BE2C (cell line): ENCODE data around the gene APBA1.

Experiments
- DNase-seq: peaks from one replicate; pipeline ENCODE4 v3.0.0-alpha.2; 2020
- H3K27me3 ChIP-seq: fragments of 250-450 bp; sonication (Bioruptor Pico); 2 replicates; pipeline ENCODE4 v1.5.1; 2020; ENCODE audit warnings: mild to moderate bottlenecking
- H3K36me3 ChIP-seq: fragments of 250-450 bp; sonication (Bioruptor Pico); 2 replicates; pipeline ENCODE4 v1.5.1; 2020; ENCODE audit warnings: mild to moderate bottlenecking
- H3K4me1 ChIP-seq: fragments of 250-450 bp; sonication (Bioruptor Pico); 2 replicates; pipeline ENCODE4 v1.5.1; 2020
- H3K4me3 ChIP-seq: 2 replicates; pipeline ENCODE4 v1.5.1; 2011; ENCODE audit warnings: low read depth, low read length
- H3K9me3 ChIP-seq: fragments of 250-450 bp; sonication (Bioruptor Pico); 2 replicates; pipeline ENCODE4 v1.5.1; 2020
- TF ChIP-seq, protein P1 (sequence below): IDR thresholded peaks from 2 replicates; pipeline ENCODE4 v1.5.1; 2012; ENCODE audit warnings: mild to moderate bottlenecking, low read depth, low read length

Gene APBA1

DNA sequence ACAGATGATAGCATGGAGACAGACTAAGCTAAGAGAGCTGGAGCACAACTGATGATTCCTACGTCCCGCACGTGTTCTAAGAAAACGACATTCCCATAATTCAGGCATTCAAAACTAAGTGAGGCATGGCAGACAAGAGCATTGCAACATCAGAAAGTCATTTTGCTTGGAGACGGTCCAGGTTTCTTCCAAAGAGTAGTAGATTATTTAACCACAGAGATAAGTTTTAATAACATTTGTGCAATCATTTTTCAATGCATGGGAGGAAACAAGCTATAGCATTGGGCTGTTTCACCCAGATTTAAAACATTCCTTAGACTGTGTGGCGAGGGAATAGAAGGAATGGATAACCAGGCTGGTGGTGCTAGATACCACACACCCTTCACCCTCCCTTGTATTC lies 117.2 kb downstream of the APBA1 start:
- Histone ChIP-seq H3K4me3 (no peak overlapping the region), H3K4me1 (peaks cover 24% of the 10 kb centered on the region), H3K27me3 (no peaks in the 10 kb centered on the region), H3K9me3 (no peaks in the 10 kb centered on the region), H3K36me3 (no peaks in the 10 kb centered on the region)
- TF ChIP-seq, protein P1, sequence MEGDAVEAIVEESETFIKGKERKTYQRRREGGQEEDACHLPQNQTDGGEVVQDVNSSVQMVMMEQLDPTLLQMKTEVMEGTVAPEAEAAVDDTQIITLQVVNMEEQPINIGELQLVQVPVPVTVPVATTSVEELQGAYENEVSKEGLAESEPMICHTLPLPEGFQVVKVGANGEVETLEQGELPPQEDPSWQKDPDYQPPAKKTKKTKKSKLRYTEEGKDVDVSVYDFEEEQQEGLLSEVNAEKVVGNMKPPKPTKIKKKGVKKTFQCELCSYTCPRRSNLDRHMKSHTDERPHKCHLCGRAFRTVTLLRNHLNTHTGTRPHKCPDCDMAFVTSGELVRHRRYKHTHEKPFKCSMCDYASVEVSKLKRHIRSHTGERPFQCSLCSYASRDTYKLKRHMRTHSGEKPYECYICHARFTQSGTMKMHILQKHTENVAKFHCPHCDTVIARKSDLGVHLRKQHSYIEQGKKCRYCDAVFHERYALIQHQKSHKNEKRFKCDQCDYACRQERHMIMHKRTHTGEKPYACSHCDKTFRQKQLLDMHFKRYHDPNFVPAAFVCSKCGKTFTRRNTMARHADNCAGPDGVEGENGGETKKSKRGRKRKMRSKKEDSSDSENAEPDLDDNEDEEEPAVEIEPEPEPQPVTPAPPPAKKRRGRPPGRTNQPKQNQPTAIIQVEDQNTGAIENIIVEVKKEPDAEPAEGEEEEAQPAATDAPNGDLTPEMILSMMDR: no peak
- DNase-seq: peak; percentile 42

DNA sequence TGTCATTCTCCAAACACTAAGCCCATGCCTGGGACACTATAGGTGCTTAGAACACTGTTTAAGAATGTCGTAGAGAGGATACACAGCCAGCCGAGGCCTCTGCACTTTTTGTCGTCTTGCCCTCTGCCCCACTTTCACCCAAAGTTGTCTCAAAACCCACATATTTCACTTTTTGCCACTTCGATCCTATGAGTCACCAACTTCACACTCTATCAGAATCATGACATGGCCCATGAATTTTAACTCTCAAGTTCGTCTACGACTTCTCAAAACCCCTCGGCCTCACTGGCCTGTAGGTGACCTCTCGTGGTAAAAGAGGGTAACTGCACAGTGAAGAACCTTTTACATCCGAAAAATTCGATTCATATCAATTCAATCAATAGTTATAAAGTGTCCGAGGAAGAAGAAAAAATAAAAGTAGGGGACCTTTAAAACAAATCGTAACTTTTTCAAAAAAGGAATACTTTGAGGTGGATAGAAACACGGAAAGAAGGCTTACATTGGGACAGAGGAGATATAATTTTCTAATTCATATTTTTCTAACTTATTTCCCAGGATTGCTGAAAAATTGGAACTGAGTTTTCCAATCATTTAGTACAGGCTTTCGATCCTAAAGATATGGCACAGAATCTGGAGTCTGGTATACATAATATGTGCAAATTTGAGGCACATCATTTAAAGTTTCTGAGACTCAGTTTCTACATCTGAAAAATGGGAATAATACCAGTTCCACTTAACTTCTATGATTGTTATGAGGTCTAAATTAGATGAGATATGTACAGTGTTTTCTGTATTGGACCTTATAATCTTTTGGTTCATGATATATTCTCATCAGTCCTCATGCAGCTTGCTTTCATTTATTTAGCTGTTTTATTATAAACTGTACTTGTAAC lies 122.6 kb downstream of the APBA1 start:
- TF ChIP-seq, protein P1: peak; percentile 97
- Histone ChIP-seq H3K9me3 (no peaks in the 10 kb centered on the region), H3K36me3 (no peaks in the 10 kb centered on the region), H3K27me3 (no peaks in the 10 kb centered on the region), H3K4me3 (no peak overlapping the region), H3K4me1 (peaks cover 16% of the 10 kb centered on the region)
- DNase-seq: peak; percentile 51

DNA sequence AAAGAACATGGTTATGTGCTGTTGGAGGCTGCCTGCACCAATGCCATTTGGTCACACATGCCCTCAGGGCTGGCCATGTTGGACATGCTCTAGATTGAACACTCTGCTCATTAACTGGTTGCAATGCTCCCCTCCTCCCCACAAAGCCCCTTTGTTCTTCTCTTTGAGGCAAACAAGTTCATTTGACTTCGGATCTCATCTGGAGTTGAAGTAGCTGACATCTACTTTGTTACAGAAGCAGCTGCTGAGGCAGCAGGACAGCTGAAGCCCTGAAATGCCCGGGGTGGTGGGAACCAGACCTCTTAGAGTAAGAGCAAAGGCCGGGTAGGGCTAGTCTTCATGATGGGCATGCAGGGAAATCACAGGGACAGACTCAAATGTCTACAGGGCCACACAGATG lies 123.5 kb downstream of the APBA1 start:
- peak; percentile 40 for DNase-seq
- TF ChIP-seq, protein P1: no peak
- Histone ChIP-seq H3K27me3 (no peaks in the 10 kb centered on the region), H3K9me3 (no peaks in the 10 kb centered on the region), H3K4me1 (peaks cover 23% of the 10 kb centered on the region), H3K4me3 (no peak overlapping the region), H3K36me3 (no peaks in the 10 kb centered on the region)

DNA sequence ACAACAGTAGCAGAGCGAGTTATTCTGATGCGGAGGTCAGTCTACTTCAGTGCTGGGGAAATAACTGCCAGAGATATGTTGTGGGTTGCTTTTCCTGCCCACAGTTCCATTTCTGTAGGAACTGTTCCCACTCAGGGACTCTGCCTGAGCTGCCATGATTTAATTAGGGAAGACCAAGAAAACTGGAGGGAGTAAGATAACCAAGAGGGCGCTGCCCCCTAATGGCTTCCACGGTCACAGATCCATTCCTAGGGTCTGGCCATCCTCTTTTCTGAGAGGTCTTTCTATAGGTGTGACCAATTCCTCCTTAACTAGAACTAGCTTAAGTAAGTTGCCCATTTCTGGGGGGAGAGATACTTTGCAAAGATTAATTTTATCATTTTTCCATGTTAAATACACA lies 125.9 kb downstream of the APBA1 start:
- Histone ChIP-seq H3K27me3 (no peaks in the 10 kb centered on the region), H3K36me3 (no peaks in the 10 kb centered on the region), H3K4me1 (peaks cover 33% of the 10 kb centered on the region), H3K4me3 (no peak overlapping the region), H3K9me3 (no peaks in the 10 kb centered on the region)
- TF ChIP-seq, protein P1: peak; percentile 75
- peak; percentile 70 for DNase-seq

DNA sequence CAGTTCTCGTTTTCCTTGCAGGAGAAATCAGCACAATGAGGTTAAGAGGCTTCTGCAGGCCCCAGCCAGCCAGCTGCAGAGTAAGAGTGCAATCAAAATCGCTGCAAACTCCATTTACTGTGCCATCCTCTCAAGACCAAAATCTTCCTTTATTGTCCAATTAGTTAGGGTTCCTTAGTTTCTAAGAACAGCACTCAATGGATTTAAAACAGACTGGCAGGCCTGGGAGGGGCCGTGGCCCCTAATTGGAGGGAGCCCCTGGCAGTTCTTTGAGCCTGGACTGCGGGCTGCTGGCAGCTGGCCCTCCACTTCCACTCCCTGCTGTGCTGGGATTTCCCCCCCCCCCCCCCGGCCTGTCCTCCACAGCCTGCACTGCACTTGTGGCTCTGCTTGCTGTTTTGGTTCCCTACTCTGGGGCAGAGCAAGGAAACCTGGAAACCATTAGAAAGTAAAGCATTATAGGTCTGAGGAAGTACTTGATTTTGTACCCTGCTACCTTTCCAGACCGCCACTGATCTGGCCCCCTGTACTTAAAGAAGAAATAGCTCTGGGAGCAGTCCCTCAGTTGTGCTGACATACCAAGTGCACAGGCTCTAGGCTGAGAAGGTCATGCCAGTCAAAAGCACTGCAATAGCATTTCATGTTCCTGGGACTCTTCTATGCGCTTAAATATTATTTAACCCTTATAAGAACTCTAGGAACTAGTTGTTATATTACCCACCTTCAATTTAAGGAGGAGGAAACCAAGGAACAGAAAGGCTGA lies 129.0 kb downstream of the APBA1 start:
- Histone ChIP-seq H3K27me3 (no peaks in the 10 kb centered on the region), H3K36me3 (no peaks in the 10 kb centered on the region), H3K4me3 (no peak overlapping the region), H3K9me3 (no peaks in the 10 kb centered on the region), H3K4me1 (peaks cover 33% of the 10 kb centered on the region)
- DNase-seq: peak; percentile 90
- TF ChIP-seq, protein P1: 0 out of 2 replicates have a peak, but pooled peaks have one; percentile 4
